ENCODE results near the gene SHC4.
"Not testable (repeated sequence)": the region's sequence is repeated elsewhere in the genome, so short reads cannot be mapped to it uniquely, and the experiment has no call there.

The SHC4 gene

GRCh38 chr15:48790466-48791115 lies 173.1 kb downstream of the SHC4 start:
- DNase-seq, result not testable (repeated sequence)

- no peak for DNase-seq
Measured at GRCh38 chr15:48785712-48786111, 178.0 kb downstream of the SHC4 start.

- DNase-seq, result no peak
Measured at GRCh38 chr15:48785195-48785594, 178.5 kb downstream of the SHC4 start.

- no peak for DNase-seq
Measured at GRCh38 chr15:48784756-48785155, 179.0 kb downstream of the SHC4 start.

- DNase-seq, result no peak
Measured at GRCh38 chr15:48782911-48783310, 180.8 kb downstream of the SHC4 start.

- DNase-seq, result no peak
Measured at GRCh38 chr15:48781481-48782081, 182.1 kb downstream of the SHC4 start.

GRCh38 chr15:48781017-48781416 lies 182.7 kb downstream of the SHC4 start:
- no peak for DNase-seq

GRCh38 chr15:48778331-48778730 lies 185.4 kb downstream of the SHC4 start:
- no peak for DNase-seq

- no peak for DNase-seq
Measured at GRCh38 chr15:48777645-48778330, 185.9 kb downstream of the SHC4 start.

GRCh38 chr15:48775546-48775945 lies 188.2 kb downstream of the SHC4 start:
- no peak for DNase-seq

GRCh38 chr15:48774484-48774883 lies 189.2 kb downstream of the SHC4 start:
- DNase-seq, result no peak
